ENCODE measurements around the gene SLC24A3.

Gene SLC24A3

DNA sequence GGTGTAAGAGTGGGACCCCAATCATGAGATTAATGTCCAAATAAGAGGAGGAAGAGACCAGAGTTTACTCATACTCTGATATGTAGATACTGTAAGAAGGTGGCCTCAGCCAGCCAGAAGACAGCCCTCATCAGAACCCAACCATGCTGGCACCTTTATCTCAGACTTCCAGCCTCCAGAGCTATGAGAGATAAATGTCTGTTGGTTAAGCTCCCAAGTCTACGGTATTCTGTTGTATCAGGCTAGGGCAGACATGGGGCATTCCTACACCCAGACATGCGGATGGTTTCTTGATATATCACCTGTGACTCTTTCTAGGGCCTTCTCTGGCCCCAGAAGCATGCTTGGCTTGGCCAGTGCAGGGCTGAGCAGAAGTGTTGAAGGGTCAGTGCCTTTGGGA is 298.2 kb downstream of the SLC24A3 start:
- TF ChIP-seq, protein P1, sequence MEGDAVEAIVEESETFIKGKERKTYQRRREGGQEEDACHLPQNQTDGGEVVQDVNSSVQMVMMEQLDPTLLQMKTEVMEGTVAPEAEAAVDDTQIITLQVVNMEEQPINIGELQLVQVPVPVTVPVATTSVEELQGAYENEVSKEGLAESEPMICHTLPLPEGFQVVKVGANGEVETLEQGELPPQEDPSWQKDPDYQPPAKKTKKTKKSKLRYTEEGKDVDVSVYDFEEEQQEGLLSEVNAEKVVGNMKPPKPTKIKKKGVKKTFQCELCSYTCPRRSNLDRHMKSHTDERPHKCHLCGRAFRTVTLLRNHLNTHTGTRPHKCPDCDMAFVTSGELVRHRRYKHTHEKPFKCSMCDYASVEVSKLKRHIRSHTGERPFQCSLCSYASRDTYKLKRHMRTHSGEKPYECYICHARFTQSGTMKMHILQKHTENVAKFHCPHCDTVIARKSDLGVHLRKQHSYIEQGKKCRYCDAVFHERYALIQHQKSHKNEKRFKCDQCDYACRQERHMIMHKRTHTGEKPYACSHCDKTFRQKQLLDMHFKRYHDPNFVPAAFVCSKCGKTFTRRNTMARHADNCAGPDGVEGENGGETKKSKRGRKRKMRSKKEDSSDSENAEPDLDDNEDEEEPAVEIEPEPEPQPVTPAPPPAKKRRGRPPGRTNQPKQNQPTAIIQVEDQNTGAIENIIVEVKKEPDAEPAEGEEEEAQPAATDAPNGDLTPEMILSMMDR (IDR thresholded peaks at IDR 0.05; ENCODE audit: borderline replicate concordance, control extremely low read depth, extremely low read depth, insufficient read depth, missing control alignments), result no peak
- in situ Hi-C loops (cut with MboI; ENCODE audit: low sequenced_read_pairs, unreplicated experiment), result no loop called here
- DNase-seq (ENCODE audit: low spot score), result no peak

DNA sequence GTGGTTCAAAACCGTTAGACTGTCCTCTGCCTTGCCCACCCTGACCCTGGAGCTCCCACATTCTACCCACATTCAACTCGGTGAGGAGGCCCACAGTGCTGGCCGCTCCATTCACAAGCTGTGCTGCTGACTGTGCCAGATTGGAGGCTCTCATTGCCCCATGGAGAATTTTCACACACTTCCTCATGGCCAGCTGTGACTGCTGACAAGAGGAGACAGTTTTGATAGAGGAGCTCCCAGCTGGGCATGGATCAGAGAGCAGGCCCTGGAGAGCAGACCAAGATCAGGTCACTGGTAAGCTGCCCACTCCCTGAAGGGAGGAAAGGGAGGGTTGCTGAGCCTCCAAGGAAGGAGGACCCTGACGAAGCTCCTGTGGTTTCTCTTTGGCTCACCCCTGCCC is 299.5 kb downstream of the SLC24A3 start:
- in situ Hi-C loops (cut with MboI; ENCODE audit: low sequenced_read_pairs, unreplicated experiment), result no loop called here
- DNase-seq (ENCODE audit: low spot score), result no peak
- TF ChIP-seq, protein P1 (IDR thresholded peaks at IDR 0.05; ENCODE audit: borderline replicate concordance, control extremely low read depth, extremely low read depth, insufficient read depth, missing control alignments), result no peak

DNA sequence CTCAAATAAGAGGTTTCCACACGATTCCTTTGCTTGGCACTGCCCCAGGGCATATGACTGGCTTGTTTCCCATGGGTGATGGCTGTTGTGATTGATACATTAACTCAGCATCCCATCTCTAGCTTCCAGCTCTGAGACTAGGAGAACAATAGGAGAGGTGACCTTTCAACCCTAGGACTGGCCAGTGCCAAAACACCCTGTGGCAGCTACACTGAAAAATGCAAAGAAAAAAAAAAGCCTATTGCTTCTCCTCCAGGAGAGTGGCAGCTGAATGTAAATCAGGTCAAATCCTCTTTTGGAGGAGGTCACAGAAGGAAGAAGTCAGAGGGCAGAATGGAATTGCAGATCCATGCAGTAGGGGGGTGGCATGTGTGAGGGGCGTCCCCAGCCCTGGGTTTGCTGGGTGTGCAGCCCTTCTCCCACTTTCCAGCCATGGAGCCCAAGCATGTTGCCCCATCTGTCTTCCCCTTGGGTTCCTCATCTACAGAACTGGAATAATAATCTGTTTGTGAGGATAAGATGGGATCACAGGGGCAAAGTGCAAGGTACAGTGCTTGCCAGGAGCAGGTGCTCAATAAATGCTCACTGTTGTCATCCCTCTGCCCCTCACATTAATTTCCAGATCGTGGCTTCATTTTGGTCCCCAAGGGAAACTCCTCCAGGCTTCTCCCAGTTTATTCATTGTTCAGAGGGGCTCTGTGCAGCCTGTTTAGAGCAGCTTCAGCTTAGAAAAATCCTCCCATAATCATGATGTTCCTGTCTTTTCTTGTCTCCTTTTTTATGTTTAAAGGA is 300.6 kb downstream of the SLC24A3 start:
- TF ChIP-seq, protein P1 (IDR thresholded peaks at IDR 0.05; ENCODE audit: borderline replicate concordance, control extremely low read depth, extremely low read depth, insufficient read depth, missing control alignments), result no peak
- in situ Hi-C loops (cut with MboI; ENCODE audit: low sequenced_read_pairs, unreplicated experiment), result no loop called here
- DNase-seq (ENCODE audit: low spot score), result no peak

DNA sequence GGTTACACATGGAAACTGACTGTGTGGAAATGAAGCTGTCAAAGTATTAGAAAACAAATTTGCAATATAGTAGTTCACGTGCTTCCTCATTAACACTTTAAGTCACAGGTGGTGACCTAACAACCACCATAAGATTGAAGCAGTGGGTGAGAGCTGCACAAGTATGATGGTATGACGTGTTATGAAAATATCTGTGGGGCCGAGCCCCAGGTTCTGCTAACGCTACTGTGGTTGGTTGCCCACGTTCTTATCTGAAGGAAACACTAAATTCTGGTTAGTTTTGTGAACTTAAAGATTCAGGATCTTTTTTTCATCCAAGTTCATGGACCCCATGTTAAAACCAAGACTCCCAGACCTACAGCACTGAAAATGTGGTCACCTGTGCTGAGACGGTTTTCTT is 302.6 kb downstream of the SLC24A3 start:
- no peak for DNase-seq (ENCODE audit: low spot score)
- in situ Hi-C loops (cut with MboI; ENCODE audit: low sequenced_read_pairs, unreplicated experiment), result no loop called here
- TF ChIP-seq, protein P1 (IDR thresholded peaks at IDR 0.05; ENCODE audit: borderline replicate concordance, control extremely low read depth, extremely low read depth, insufficient read depth, missing control alignments), result no peak

DNA sequence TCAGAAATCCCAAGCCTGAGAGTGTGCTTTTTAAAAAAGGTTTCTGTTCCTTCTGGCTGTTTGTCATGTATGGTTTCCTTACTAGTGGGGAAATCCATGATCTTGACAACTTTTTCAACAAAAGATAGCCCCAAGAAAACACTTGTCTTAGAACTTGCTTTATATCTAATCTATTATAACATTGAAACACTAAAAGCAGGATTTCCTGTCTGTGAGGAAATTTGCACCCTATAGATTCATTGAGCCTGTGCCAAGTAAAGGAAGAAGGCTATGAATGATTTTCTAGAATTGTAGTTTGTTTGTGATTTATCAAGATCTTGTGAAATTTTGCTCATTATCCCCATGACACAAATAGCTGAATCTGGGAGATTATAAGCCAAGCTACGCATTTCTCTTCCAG is 307.0 kb downstream of the SLC24A3 start:
- peak; percentile 23 for DNase-seq (ENCODE audit: low spot score)
- in situ Hi-C loops (cut with MboI; ENCODE audit: low sequenced_read_pairs, unreplicated experiment), result no loop called here
- TF ChIP-seq, protein P1 (IDR thresholded peaks at IDR 0.05; ENCODE audit: borderline replicate concordance, control extremely low read depth, extremely low read depth, insufficient read depth, missing control alignments), result no peak

DNA sequence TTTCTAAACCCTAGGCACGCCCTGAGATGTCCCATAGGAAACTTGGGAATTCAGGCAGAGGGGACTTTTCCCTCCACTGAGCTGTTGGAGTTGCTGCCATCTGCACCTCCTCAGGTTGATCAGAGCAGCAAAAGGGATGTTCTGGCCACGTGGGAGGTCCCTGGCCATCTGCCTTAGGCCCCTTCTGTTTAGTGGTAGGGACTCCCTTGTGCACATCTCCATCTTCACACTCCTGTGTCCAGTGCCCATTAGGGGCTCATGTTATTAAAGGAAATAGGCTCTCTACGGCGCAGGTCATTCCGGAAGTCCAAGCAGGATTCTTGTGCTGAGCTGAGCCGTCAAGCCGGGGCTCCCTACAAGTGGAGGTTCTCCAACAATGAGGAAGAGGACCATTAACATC is 307.8 kb downstream of the SLC24A3 start:
- no peak for DNase-seq (ENCODE audit: low spot score)
- TF ChIP-seq, protein P1 (IDR thresholded peaks at IDR 0.05; ENCODE audit: borderline replicate concordance, control extremely low read depth, extremely low read depth, insufficient read depth, missing control alignments), result no peak
- in situ Hi-C loops (cut with MboI; ENCODE audit: low sequenced_read_pairs, unreplicated experiment), result no loop called here
